Endodermal cell (in vitro differentiated cells): Measurements from ENCODE around the gene GGPS1. TPM values are rescaled to one million over a fixed set of nuclear protein-coding genes. Genes with fewer than 3 reads are reported as not detected.

Source experiments
- DNase-seq: peaks from one replicate; pipeline ENCODE4 v3.0.0-alpha.2; 2017
- H3K27ac ChIP-seq: 2 replicates; pipeline ENCODE4 v1.5.1; 2013; ENCODE audit warnings: mild to moderate bottlenecking, low read depth, low read length, moderate library complexity
- H3K27me3 ChIP-seq: 2 replicates; pipeline ENCODE4 v1.6.1; 2013; ENCODE audit warnings: mild to moderate bottlenecking, low read length, moderate library complexity; ENCODE audit not compliant: insufficient read depth, control insufficient read depth, poor library complexity, severe bottlenecking
- H3K36me3 ChIP-seq: 2 replicates; pipeline ENCODE4 v1.7.0; 2013; ENCODE audit warnings: mild to moderate bottlenecking, low read length, moderate library complexity; ENCODE audit not compliant: control insufficient read depth, insufficient read depth
- H3K4me1 ChIP-seq: one replicate; pipeline ENCODE4 v1.7.0; 2013; ENCODE audit warnings: low read length; ENCODE audit not compliant: control insufficient read depth, insufficient read depth
- H3K4me3 ChIP-seq: 2 replicates; pipeline ENCODE4 v1.5.1; 2013; ENCODE audit warnings: mild to moderate bottlenecking, low read length, moderate library complexity
- H3K9ac ChIP-seq: 2 replicates; pipeline ENCODE4 v1.6.1; 2013; ENCODE audit warnings: mild to moderate bottlenecking, low read length, moderate library complexity; ENCODE audit not compliant: poor library complexity, severe bottlenecking; ENCODE audit errors: extremely low read depth
- H3K9me3 ChIP-seq: 2 replicates; pipeline ENCODE4 v1.6.1; 2013; ENCODE audit warnings: mild to moderate bottlenecking, low read length, moderate library complexity; ENCODE audit not compliant: control insufficient read depth
- H3K27ac Mint-ChIP-seq: 2 replicates; pipeline ENCODE4 v1.8.0; 2020; ENCODE audit warnings: mixed read lengths
- H3K27me3 Mint-ChIP-seq: 2 replicates; pipeline ENCODE4 v1.8.0; 2021; ENCODE audit warnings: mild to moderate bottlenecking, mixed read lengths; ENCODE audit not compliant: insufficient read depth
- H3K36me3 Mint-ChIP-seq: 2 replicates; pipeline ENCODE4 v1.8.0; 2020; ENCODE audit warnings: low read depth, mixed read lengths
- H3K4me1 Mint-ChIP-seq: 2 replicates; pipeline ENCODE4 v1.8.0; 2020; ENCODE audit warnings: mixed read lengths
- H3K4me3 Mint-ChIP-seq: 2 replicates; pipeline ENCODE4 v1.8.0; 2020; ENCODE audit warnings: mild to moderate bottlenecking, moderate library complexity, mixed read lengths
- H3K9me3 Mint-ChIP-seq: 2 replicates; pipeline ENCODE4 v1.8.0; 2020; ENCODE audit warnings: mild to moderate bottlenecking, mixed read lengths
- CTCF ChIP-seq: fragments of 200-600 bp; sonication (generic); conservative IDR thresholded peaks from 2 replicates; pipeline ENCODE4 v1.5.0; 2021; ENCODE audit warnings: antibody characterized with exemption, mild to moderate bottlenecking
- WGBS, 2 experiments: methylation state at CpG; one replicate each; pipeline versions ENCODE4 v1.1.5 to v1.1.7; 2013; ENCODE audit warnings: missing lambda C conversion rate in 2 of 2, mixed read lengths in 1 of 2; ENCODE audit not compliant: insufficient coverage in 1 of 2, insufficient read length in 1 of 2; 5-methylcytosine and 5-hydroxymethylcytosine counted together
- total RNA-seq, 2 donors: library from RNA; stranded (reverse); fragmentation: NEBNext Ultra II Directional in 1 of 2; extraction: Animal tissue kit (Norgen Biotek cat#: 25700) in 1 of 2; gene quantifications; 2 replicates in 1 of 2; 3 replicates in 1 of 2; pipeline ENCODE4 v1.2.1, GENCODE V29; 2021

The GGPS1 gene
- total RNA-seq, 2 donors from 2014 or later: 56.3 to 64.6 TPM

- Mint-ChIP-seq H3K27me3 (no peaks in the 10 kb centered on the region), H3K9me3 (peaks cover 15% of the 10 kb centered on the region), H3K4me1 (peaks cover 14% of the 10 kb centered on the region), H3K27ac (no peak overlapping the region), H3K4me3 (no peak overlapping the region), H3K36me3 (peaks cover 24% of the 10 kb centered on the region)
- H3K9me3 ChIP-seq: peaks cover 13% of the 10 kb centered on the region
- TF ChIP-seq CTCF: no peak
- no peak overlapping the region for H3K27ac ChIP-seq
- DNase-seq: no peak
- no peak overlapping the region for H3K9ac ChIP-seq
- no peaks in the 10 kb centered on the region for H3K27me3 ChIP-seq
- H3K36me3 ChIP-seq: peaks cover 20% of the 10 kb centered on the region
- no peaks in the 10 kb centered on the region for H3K4me1 ChIP-seq
- H3K4me3 ChIP-seq: no peak overlapping the region
- WGBS, 2 experiments: 89 to 92% methylated on average over 2 of the region's 2 CpGs
These were observed 29.6 kb upstream of the GGPS1 start for GRCh38 chr1:235298758-235299157.

GRCh38 chr1:235299169-235299858 lies 29.1 kb upstream of the GGPS1 start:
- 91 to 97% methylated on average over 4 to 10 of the region's 10 CpGs for WGBS, 2 experiments
- Mint-ChIP-seq H3K4me3 (no peak overlapping the region), H3K36me3 (peaks cover 26% of the 10 kb centered on the region), H3K4me1 (peaks cover 15% of the 10 kb centered on the region), H3K27ac (peak overlapping the region; percentile 52), H3K27me3 (no peaks in the 10 kb centered on the region), H3K9me3 (peaks cover 15% of the 10 kb centered on the region)
- H3K36me3 ChIP-seq: peaks cover 20% of the 10 kb centered on the region
- no peak for TF ChIP-seq CTCF
- peak overlapping the region; percentile 38 for H3K27ac ChIP-seq
- no peaks in the 10 kb centered on the region for H3K4me1 ChIP-seq
- no peak overlapping the region for H3K9ac ChIP-seq
- DNase-seq: no peak
- no peaks in the 10 kb centered on the region for H3K27me3 ChIP-seq
- no peak overlapping the region for H3K4me3 ChIP-seq
- H3K9me3 ChIP-seq: peaks cover 13% of the 10 kb centered on the region

GRCh38 chr1:235302143-235302542 lies 26.2 kb upstream of the GGPS1 start:
- DNase-seq: no peak
- peaks cover 26% of the 10 kb centered on the region for H3K36me3 Mint-ChIP-seq
- H3K4me1 Mint-ChIP-seq: peaks cover 25% of the 10 kb centered on the region
- H3K27ac Mint-ChIP-seq: no peak overlapping the region
- peaks cover 16% of the 10 kb centered on the region for H3K9me3 ChIP-seq
- H3K4me3 Mint-ChIP-seq: no peak overlapping the region
- 100% methylated on average over 1 of the region's 1 CpG; no CpG with 5 or more reads in 1 of the 2 experiments for WGBS, 2 experiments
- H3K4me1 ChIP-seq: no peaks in the 10 kb centered on the region
- H3K9ac ChIP-seq: no peak overlapping the region
- no peak for TF ChIP-seq CTCF
- no peak overlapping the region for H3K27ac ChIP-seq
- H3K4me3 ChIP-seq: no peak overlapping the region
- no peaks in the 10 kb centered on the region for H3K27me3 ChIP-seq
- peaks cover 24% of the 10 kb centered on the region for H3K36me3 ChIP-seq
- no peaks in the 10 kb centered on the region for H3K27me3 Mint-ChIP-seq
- peaks cover 8% of the 10 kb centered on the region for H3K9me3 Mint-ChIP-seq
